Esophagus squamous epithelium (tissue), 5 donors: ENCODE results near the gene LTK. TPM values are rescaled to one million over a fixed set of nuclear protein-coding genes. Genes with fewer than 3 reads are reported as not detected.

ENCODE experiments used
- DNase-seq: peaks from one replicate; lab custom pipeline; 2025; lab: John Stamatoyannopoulos, UW
- H3K27ac ChIP-seq, 4 donors: fragments of 200-600 bp; sonication (generic); one replicate each; pipeline ENCODE4 v1.5.1; 2016 to 2019; ENCODE audit warnings: mild to moderate bottlenecking in 1 of 4
- H3K27me3 ChIP-seq, 4 donors: fragments of 200-600 bp; sonication (generic); 1 replicate in 3 of 4; 2 replicates in 1 of 4; pipeline versions ENCODE4 v1.5.1 to v1.6.0; 2017 to 2021; ENCODE audit warnings: antibody characterized with exemption in 1 of 4
- H3K36me3 ChIP-seq, 3 donors: fragments of 200-600 bp; sonication (generic); one replicate each; pipeline ENCODE4 v1.5.1; 2016 to 2019
- H3K4me1 ChIP-seq, 3 donors: fragments of 200-600 bp; sonication (generic); one replicate each; pipeline ENCODE4 v1.5.1; 2017 to 2019
- H3K4me3 ChIP-seq, 4 donors: fragments of 200-600 bp; sonication (generic); 1 replicate in 3 of 4; 2 replicates in 1 of 4; pipeline ENCODE4 v1.5.1; 2016 to 2019; ENCODE audit warnings: mild to moderate bottlenecking in 2 of 4, moderate library complexity in 1 of 4
- H3K9me3 ChIP-seq, 3 donors: fragments of 200-600 bp; sonication (generic); one replicate each; pipeline ENCODE4 v1.5.1; 2016 to 2019
- CTCF ChIP-seq, 6 experiments: fragments of 450-650 bp in 4 of 6; fragments of 200-600 bp in 2 of 6; sonication (generic) in 2 of 6; IDR thresholded peaks; one replicate each; pipeline ENCODE4 v1.5.1; 2016 to 2019; ENCODE audit warnings: antibody characterized with exemption in 6 of 6, mild to moderate bottlenecking in 4 of 6, moderate library complexity in 4 of 6
- POLR2A ChIP-seq, 4 donors: fragments of 450-650 bp; IDR thresholded peaks; one replicate each; pipeline ENCODE4 v1.6.1; 2017; ENCODE audit warnings: antibody characterized with exemption in 4 of 4, mild to moderate bottlenecking in 4 of 4, moderate library complexity in 3 of 4
- WGBS, 2 donors: methylation state at CpG; one replicate each; pipeline ENCODE4 v1.1.5; 2018; 5-methylcytosine and 5-hydroxymethylcytosine counted together
- intact Hi-C: fragments of 100-400 bp; cut with DNase I; formaldehyde crosslinking; loops from one replicate; pipeline ENCODE4 v1.15.0; 2022
- total RNA-seq, 4 donors: library from RNA; depleted of rRNA; stranded (reverse); fragments of >200 nt; gene quantifications; one replicate each; pipeline ENCODE4 v1.1.0, GENCODE V29; 2016
- donor health status: DM: yes; HTN: yes; CAD: no.

LTK gene
- total RNA-seq, 4 donors from 2014 or later, result 0.38 to 0.82 TPM; not detected in 2

- intact Hi-C loops, result no loop called here
- 88 to 92% methylated on average over 1 of the region's 1 CpG for WGBS, 2 donors
- H3K36me3 ChIP-seq, result peaks cover 0 to 70% (median 12%) of the 10 kb centered on the region in 3 donors
- no peaks in the 10 kb centered on the region for H3K9me3 ChIP-seq
- H3K4me1 ChIP-seq, result no peaks in the 10 kb centered on the region
- H3K27me3 ChIP-seq, result no peaks in the 10 kb centered on the region
- no peak for DNase-seq
- H3K27ac ChIP-seq, result no peak overlapping the region
- TF ChIP-seq CTCF (IDR thresholded peaks at IDR 0.05) (no peak), POLR2A (IDR thresholded peaks at IDR 0.05) (no peak)
- no peak overlapping the region for H3K4me3 ChIP-seq
These were observed 21.9 kb upstream of the LTK start for GRCh38 chr15:41535544-41535943.

GRCh38 chr15:41530363-41530956 is 16.8 kb upstream of the LTK start:
- intact Hi-C loops, result no loop called here
- H3K27ac ChIP-seq, result no peak overlapping the region
- H3K9me3 ChIP-seq, result no peaks in the 10 kb centered on the region
- no peaks in the 10 kb centered on the region for H3K27me3 ChIP-seq
- DNase-seq, result no peak
- 78 to 92% methylated on average over 2 to 6 of the region's 6 CpGs for WGBS, 2 donors
- H3K4me3 ChIP-seq, result no peak overlapping the region
- no peaks in the 10 kb centered on the region for H3K4me1 ChIP-seq
- peaks cover 35 to 99% (median 41%) of the 10 kb centered on the region in 3 donors for H3K36me3 ChIP-seq
- TF ChIP-seq CTCF (IDR thresholded peaks at IDR 0.05) (no peak), POLR2A (IDR thresholded peaks at IDR 0.05) (no peak)

GRCh38 chr15:41523097-41523496 is 9.5 kb upstream of the LTK start:
- Histone ChIP-seq H3K27ac (no peak overlapping the region), H3K36me3 (peaks cover 19 to 84% (median 20%) of the 10 kb centered on the region in 3 donors), H3K27me3 (no peaks in the 10 kb centered on the region), H3K4me3 (no peak overlapping the region), H3K4me1 (peaks cover 0 to 5% (median 0%) of the 10 kb centered on the region in 3 donors), H3K9me3 (no peaks in the 10 kb centered on the region)
- intact Hi-C loops, result no loop called here
- TF ChIP-seq CTCF (IDR thresholded peaks at IDR 0.05) (no peak), POLR2A (IDR thresholded peaks at IDR 0.05) (no peak)
- no peak for DNase-seq
- 80% methylated on average over 1 of the region's 5 CpGs; no CpG with 5 or more reads in 1 of the 2 donors for WGBS, 2 donors

GRCh38 chr15:41521614-41522013 is 8.0 kb upstream of the LTK start:
- WGBS, 2 donors, result 86 to 89% methylated on average over 5 to 9 of the region's 9 CpGs
- no peak for DNase-seq

More at GRCh38 chr15:41521614-41522013, 8.0 kb upstream of the LTK start:
- H3K27ac ChIP-seq, result no peak overlapping the region
- intact Hi-C loops, result no loop called here
- no peaks in the 10 kb centered on the region for H3K9me3 ChIP-seq
- H3K27me3 ChIP-seq, result no peaks in the 10 kb centered on the region
- peaks cover 5 to 80% (median 8%) of the 10 kb centered on the region in 3 donors for H3K36me3 ChIP-seq
- H3K4me3 ChIP-seq, result no peak overlapping the region
- peaks cover 0 to 5% (median 0%) of the 10 kb centered on the region in 3 donors for H3K4me1 ChIP-seq
- TF ChIP-seq CTCF (IDR thresholded peaks at IDR 0.05) (no peak), POLR2A (IDR thresholded peaks at IDR 0.05) (no peak)
